Progenitor cell of endocrine pancreas (in vitro differentiated cells): ENCODE results near the gene RAB3GAP1. TPM values are rescaled to one million over a fixed set of nuclear protein-coding genes. Genes with fewer than 3 reads are reported as not detected.
"Not testable (repeated sequence)": the region's sequence is repeated elsewhere in the genome, so short reads cannot be mapped to it uniquely, and the experiment has no call there.

Source experiments
- DNase-seq: peaks from one replicate; pipeline ENCODE4 v3.0.0; 2021; ENCODE audit warnings: low spot score; ENCODE audit not compliant: unreplicated experiment
- H3K27ac Mint-ChIP-seq: 2 replicates; pipeline ENCODE4 v1.8.0; 2021; ENCODE audit warnings: mild to moderate bottlenecking, moderate library complexity, mixed read lengths
- H3K27me3 Mint-ChIP-seq: 2 replicates; pipeline ENCODE4 v1.8.0; 2021; ENCODE audit warnings: mixed read lengths
- H3K36me3 Mint-ChIP-seq: 2 replicates; pipeline ENCODE4 v1.8.0; 2022; ENCODE audit warnings: mixed read lengths; ENCODE audit not compliant: insufficient read depth
- H3K4me1 Mint-ChIP-seq: 2 replicates; pipeline ENCODE4 v1.8.0; 2021; ENCODE audit warnings: low read depth, mixed read lengths
- H3K4me3 Mint-ChIP-seq: 2 replicates; pipeline ENCODE4 v1.8.0; 2021; ENCODE audit warnings: low read depth, mild to moderate bottlenecking, moderate library complexity, mixed read lengths
- H3K9me3 Mint-ChIP-seq: 2 replicates; pipeline ENCODE4 v1.8.0; 2021; ENCODE audit warnings: low read depth, mixed read lengths
- CTCF ChIP-seq: fragments of 200-600 bp; sonication (generic); IDR thresholded peaks from one replicate; pipeline ENCODE4 v1.5.0; 2021; ENCODE audit warnings: antibody characterized with exemption, mild to moderate bottlenecking; ENCODE audit not compliant: unreplicated experiment
- total RNA-seq: library from RNA; stranded (reverse); gene quantifications from 2 replicates; pipeline ENCODE4 v1.2.1, GENCODE V29; 2021

RAB3GAP1 gene
- total RNA-seq, 1 donor from 2014 or later = 33.7 TPM

- Mint-ChIP-seq H3K27me3 (no peaks in the 10 kb centered on the region), H3K27ac (no peak overlapping the region), H3K4me1 (peaks cover 13% of the 10 kb centered on the region), H3K4me3 (no peak overlapping the region), H3K9me3 (peaks cover 7% of the 10 kb centered on the region), H3K36me3 (peaks cover 20% of the 10 kb centered on the region)
- TF ChIP-seq CTCF = no peak
- no peak for DNase-seq
Measured at GRCh38 chr2:135113322-135113721, 61.2 kb downstream of the RAB3GAP1 start.

- TF ChIP-seq CTCF = no peak
- DNase-seq = no peak
- H3K36me3 Mint-ChIP-seq = peaks cover 14% of the 10 kb centered on the region
- H3K4me1 Mint-ChIP-seq = peaks cover 11% of the 10 kb centered on the region
- H3K4me3 Mint-ChIP-seq = no peak overlapping the region
- H3K27me3 Mint-ChIP-seq = no peaks in the 10 kb centered on the region
- no peak overlapping the region for H3K27ac Mint-ChIP-seq
- peaks cover 3% of the 10 kb centered on the region for H3K9me3 Mint-ChIP-seq
Measured at GRCh38 chr2:135119582-135119981, 67.5 kb downstream of the RAB3GAP1 start.

GRCh38 chr2:135121016-135121657, 69.0 kb downstream of the RAB3GAP1 start:
- Mint-ChIP-seq H3K36me3 (peaks cover 21% of the 10 kb centered on the region), H3K27ac (no peak overlapping the region), H3K9me3 (peaks cover 3% of the 10 kb centered on the region), H3K4me1 (peaks cover 7% of the 10 kb centered on the region), H3K27me3 (no peaks in the 10 kb centered on the region), H3K4me3 (no peak overlapping the region)
- no peak for DNase-seq
- no peak for TF ChIP-seq CTCF

GRCh38 chr2:135121658-135122039, 69.6 kb downstream of the RAB3GAP1 start:
- not testable (repeated sequence) for DNase-seq, H3K4me3 Mint-ChIP-seq, H3K4me1 Mint-ChIP-seq, H3K27ac Mint-ChIP-seq, H3K9me3 Mint-ChIP-seq, H3K27me3 Mint-ChIP-seq
- H3K36me3 Mint-ChIP-seq = peaks cover 21% of the 10 kb centered on the region

GRCh38 chr2:135124924-135125886, 73.1 kb downstream of the RAB3GAP1 start:
- peaks cover 3% of the 10 kb centered on the region for H3K9me3 Mint-ChIP-seq
- no peak overlapping the region for H3K4me3 Mint-ChIP-seq
- peaks cover 7% of the 10 kb centered on the region for H3K4me1 Mint-ChIP-seq
- H3K27me3 Mint-ChIP-seq = no peaks in the 10 kb centered on the region
- H3K27ac Mint-ChIP-seq = no peak overlapping the region
- DNase-seq = no peak
- H3K36me3 Mint-ChIP-seq = peaks cover 29% of the 10 kb centered on the region
- no peak for TF ChIP-seq CTCF
